HepG2 (cell line): Measurements from ENCODE around the gene FAM20A. TPM values are rescaled to one million over a fixed set of nuclear protein-coding genes. Genes with fewer than 3 reads are reported as not detected.
A peak's percentile ranks its signal among the peaks of the same experiment; 100 is the strongest.

Experiments
- HNF4A ChIP-seq: sonication (generic); formaldehyde crosslinking; IDR thresholded peaks from 2 replicates; pipeline ENCODE4 v1.4.0; 2020; ENCODE audit warnings: missing genetic modification reagents
- KAT7 ChIP-seq: IDR thresholded peaks from 2 replicates; pipeline ENCODE4 v1.6.1; 2018; ENCODE audit warnings: borderline replicate concordance, missing compliant biosample characterization
- MXD4 ChIP-seq: IDR thresholded peaks from 2 replicates; pipeline ENCODE4 v1.6.1; 2016; ENCODE audit warnings: mild to moderate bottlenecking, missing biosample characterization, missing genetic modification reagents
- NCOA2 ChIP-seq: sonication (generic); formaldehyde crosslinking; IDR thresholded peaks from 2 replicates; pipeline ENCODE4 v1.8.0; 2022; ENCODE audit warnings: inconsistent platforms
- RCOR2 ChIP-seq: IDR thresholded peaks from 2 replicates; pipeline ENCODE4 v1.6.1; 2016; ENCODE audit warnings: missing biosample characterization, missing genetic modification reagents
- RORA ChIP-seq: sonication (generic); formaldehyde crosslinking; IDR thresholded peaks from 2 replicates; pipeline ENCODE4 v1.5.0; 2020; ENCODE audit warnings: mild to moderate bottlenecking, missing genetic modification reagents, moderate library complexity
- RXRB ChIP-seq: IDR thresholded peaks from 2 replicates; pipeline ENCODE4 v1.6.1; 2016; ENCODE audit warnings: borderline replicate concordance, missing genetic modification reagents, missing compliant biosample characterization
- STAG1 ChIP-seq: sonication (generic); formaldehyde crosslinking; IDR thresholded peaks from 2 replicates; pipeline ENCODE4 v1.4.0; 2020; ENCODE audit warnings: missing genetic modification reagents
- TBX2 ChIP-seq: sonication (generic); formaldehyde crosslinking; IDR thresholded peaks from 2 replicates; pipeline ENCODE4 v1.5.0; 2020; ENCODE audit warnings: missing genetic modification reagents, mild to moderate bottlenecking, borderline replicate concordance
- ZBTB44 ChIP-seq: sonication (generic); formaldehyde crosslinking; IDR thresholded peaks from 2 replicates; pipeline ENCODE4 v1.4.0; 2020; ENCODE audit warnings: missing genetic modification reagents
- ZMAT5 ChIP-seq: sonication (generic); formaldehyde crosslinking; IDR thresholded peaks from 2 replicates; pipeline ENCODE4 v1.5.0; 2020; ENCODE audit warnings: mild to moderate bottlenecking, low read depth, missing genetic modification reagents, borderline replicate concordance
- ZNF318 ChIP-seq: sonication (generic); formaldehyde crosslinking; IDR thresholded peaks from 2 replicates; pipeline ENCODE4 v1.4.0; 2020; ENCODE audit warnings: mild to moderate bottlenecking, missing genetic modification reagents
- ZNF614 ChIP-seq: IDR thresholded peaks from 2 replicates; pipeline ENCODE4 v1.6.1; 2018; ENCODE audit warnings: missing biosample characterization, missing genetic modification reagents, inconsistent platforms, borderline replicate concordance
- ZNF616 ChIP-seq: sonication (generic); formaldehyde crosslinking; IDR thresholded peaks from 2 replicates; pipeline ENCODE4 v1.5.0; 2020; ENCODE audit warnings: low read depth, mild to moderate bottlenecking, missing genetic modification reagents
- ZNF678 ChIP-seq: sonication (generic); formaldehyde crosslinking; IDR thresholded peaks from 2 replicates; pipeline ENCODE4 v1.4.0; 2020; ENCODE audit warnings: mild to moderate bottlenecking, missing genetic modification reagents
- ZSCAN20 ChIP-seq: sonication (generic); formaldehyde crosslinking; IDR thresholded peaks from 2 replicates; pipeline ENCODE4 v1.4.0; 2020; ENCODE audit warnings: missing genetic modification reagents, mild to moderate bottlenecking, borderline replicate concordance
- ZSCAN31 ChIP-seq: sonication (generic); formaldehyde crosslinking; IDR thresholded peaks from 2 replicates; pipeline ENCODE4 v1.5.0; 2020; ENCODE audit warnings: low read depth, mild to moderate bottlenecking, missing genetic modification reagents
- polyA plus RNA-seq, 8 experiments: library from polyadenylated mRNA; depleted of rRNA in 3 of 8; stranded (reverse) in 7 of 8; unstranded in 1 of 8; fragments of >200 nt; fragmentation: Illumina TruSeq in 4 of 8; extraction: Trizol in 4 of 8; gene quantifications; 2 replicates each; pipeline versions ENCODE4 v1.2.1 to v1.2.3, GENCODE V29; 2011 to 2016; ENCODE audit warnings: low read depth in 4 of 8, missing spikeins in 1 of 8, mixed read lengths in 1 of 8; ENCODE audit not compliant: insufficient read depth in 1 of 8
- total RNA-seq, 5 experiments: library from RNA; depleted of rRNA; stranded (reverse); fragments of >200 nt; fragmentation: Illumina TruSeq; extraction: Trizol; gene quantifications; 2 replicates each; pipeline ENCODE4 v1.2.3, GENCODE V29; 2016; ENCODE audit warnings: low read depth in 1 of 5

Gene FAM20A
- total and polyA plus RNA-seq, 2 of the 13 experiments (the other 11 are each of a cell fraction or from before 2014, with no cell fraction given) = 9.3 to 20.7 TPM

- TF ChIP-seq ZSCAN20 (CRISPR knock-in tag) = no peak
- TF ChIP-seq ZNF318 (CRISPR knock-in tag) = no peak
- no peak for TF ChIP-seq KAT7 (CRISPR knock-in tag)
- TF ChIP-seq ZSCAN31 (CRISPR knock-in tag) = 0 out of 2 replicates have a peak, but pooled peaks have one; percentile 45
- TF ChIP-seq ZBTB44 (CRISPR knock-in tag) = no peak
- peak; percentile 45; the same call in 1 of the 2 replicates for TF ChIP-seq NCOA2 (CRISPR knock-in tag)
- TF ChIP-seq MXD4 (CRISPR knock-in tag) = peak; percentile 80; the same call in 1 of the 2 replicates
- no peak for TF ChIP-seq ZNF678 (CRISPR knock-in tag)
- TF ChIP-seq RORA = no peak
- TF ChIP-seq RXRB = peak; percentile 59; the same call in 1 of the 2 replicates
- TF ChIP-seq ZNF614 (CRISPR knock-in tag) = peak; percentile 88
- TF ChIP-seq ZNF616 (CRISPR knock-in tag) = no peak
- TF ChIP-seq HNF4A (CRISPR knock-in tag) = peak; percentile 54; the same call in 1 of the 2 replicates
- TF ChIP-seq STAG1 (CRISPR knock-in tag) = peak; percentile 84
- no peak for TF ChIP-seq ZMAT5 (CRISPR knock-in tag)
- peak; percentile 39; the same call in 1 of the 2 replicates for TF ChIP-seq TBX2 (CRISPR knock-in tag)
- TF ChIP-seq RCOR2 (CRISPR knock-in tag) = no peak
Observed at GRCh38 chr17:68613739-68614298, 12.7 kb upstream of the FAM20A start (continued).
